ENCODE measurements around the gene CAMK1D. TPM values are rescaled to one million over a fixed set of nuclear protein-coding genes. Genes with fewer than 3 reads are reported as not detected.

The CAMK1D gene
- total RNA-seq, 1 donor from 2014 or later: 0.64 TPM

- no peak for DNase-seq (ENCODE audit: low read depth in 2 of 2)
Observed at GRCh38 chr10:12590675-12591659, 241.6 kb downstream of the CAMK1D start.

DNA sequence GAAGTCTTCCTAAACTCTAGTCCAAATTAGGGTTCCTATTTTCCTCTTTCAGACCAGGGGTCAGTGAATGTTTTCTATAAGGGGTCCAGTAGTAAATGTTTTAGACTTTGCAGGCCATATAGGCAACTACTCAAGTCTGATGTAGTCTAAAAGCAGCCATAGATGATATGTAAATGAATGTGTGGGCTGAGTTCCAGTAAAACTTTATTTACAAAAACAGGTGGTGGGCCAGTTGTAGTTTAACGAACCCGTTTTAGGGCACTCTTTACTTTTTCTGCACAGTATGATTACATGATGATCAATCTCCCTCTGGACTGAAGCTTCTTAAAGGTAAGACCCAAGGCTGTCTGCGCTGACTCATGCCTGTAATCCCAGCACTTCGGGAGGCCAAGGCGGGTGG, 243.6 kb downstream of the CAMK1D start:
- no peak for DNase-seq (ENCODE audit: low read depth in 2 of 2)

- no peak for DNase-seq (ENCODE audit: low read depth in 2 of 2)
Observed at GRCh38 chr10:12594448-12594944, 245.1 kb downstream of the CAMK1D start.

DNA sequence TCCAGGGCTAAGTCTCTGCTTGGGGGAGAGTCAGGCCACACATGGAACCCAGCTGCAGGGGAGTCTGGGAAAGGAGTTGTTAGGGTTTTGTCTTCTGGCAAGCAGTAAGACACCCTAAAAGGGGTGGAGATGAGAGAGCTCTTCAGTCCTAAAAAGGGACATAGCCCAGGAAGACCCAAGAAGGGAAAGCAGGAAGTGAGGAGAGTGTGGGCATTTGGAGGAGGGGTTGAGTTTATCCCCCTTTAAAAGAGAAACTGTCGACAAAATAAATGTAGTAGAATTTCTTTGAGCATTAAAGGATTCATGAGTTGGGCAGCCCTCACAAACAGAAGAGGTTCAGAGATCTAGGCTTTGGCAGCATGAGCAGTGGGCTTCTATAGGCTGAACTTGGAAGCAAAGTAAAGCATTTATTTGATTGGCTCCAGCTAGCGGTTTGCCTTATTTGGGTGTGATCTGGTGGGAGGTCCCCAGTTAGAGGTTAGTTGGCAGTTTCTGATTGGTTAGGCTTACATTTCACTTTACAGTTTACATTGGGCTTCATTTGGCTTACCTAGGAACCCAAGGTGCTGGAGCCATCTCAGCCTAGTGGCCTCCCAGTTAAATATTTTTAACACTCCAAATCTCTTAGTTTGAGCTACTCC, 246.7 kb downstream of the CAMK1D start:
- DNase-seq (ENCODE audit: low read depth in 2 of 2): no peak

- no peak for DNase-seq (ENCODE audit: low read depth in 2 of 2)
Observed at GRCh38 chr10:12597176-12597575, 247.8 kb downstream of the CAMK1D start.

DNA sequence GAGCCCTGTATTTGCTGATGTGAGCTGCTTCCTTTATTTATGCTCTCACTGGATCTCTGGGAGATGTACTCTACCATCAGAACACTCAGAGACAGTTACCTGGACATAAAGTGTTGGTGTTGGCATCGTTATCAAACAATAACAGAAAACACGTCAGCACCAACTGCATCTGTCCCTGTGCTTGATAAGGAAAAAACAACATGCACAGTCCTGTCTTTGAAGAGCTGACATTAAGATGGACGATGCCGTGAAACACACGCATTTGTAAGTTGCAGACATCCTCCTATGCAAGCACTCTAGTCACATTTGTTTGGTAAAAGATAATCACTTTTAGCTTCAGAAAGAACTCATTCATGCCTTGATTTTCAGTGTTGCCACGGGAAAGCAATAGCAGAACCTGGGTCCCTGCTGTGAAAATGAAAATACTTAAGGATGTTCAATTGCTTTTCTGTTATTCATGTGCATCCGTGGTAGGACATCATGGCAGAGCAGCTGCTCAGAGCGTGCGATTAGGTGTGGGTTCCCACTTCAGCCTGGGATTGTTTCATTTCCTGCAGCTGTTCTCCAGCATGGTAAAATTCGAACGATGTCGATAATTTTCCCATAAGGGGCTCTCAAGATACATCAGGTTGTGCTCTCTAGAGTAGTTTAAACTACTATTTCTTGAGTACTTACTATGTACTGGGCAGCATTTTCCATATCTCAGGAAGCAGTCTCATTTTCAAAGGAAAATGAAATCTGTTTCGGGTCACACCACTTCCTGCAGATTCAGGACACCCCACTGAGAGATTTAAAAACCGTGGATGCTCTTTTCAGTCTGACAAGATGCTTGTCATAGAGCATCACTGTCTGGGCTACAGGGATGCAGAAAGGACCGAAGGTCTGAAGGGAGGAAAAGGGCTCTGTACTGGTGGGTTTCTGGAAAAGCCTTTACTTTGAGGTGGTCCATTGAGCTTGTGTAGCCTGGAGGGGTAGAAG, 248.7 kb downstream of the CAMK1D start:
- no peak for DNase-seq (ENCODE audit: low read depth in 2 of 2)

DNA sequence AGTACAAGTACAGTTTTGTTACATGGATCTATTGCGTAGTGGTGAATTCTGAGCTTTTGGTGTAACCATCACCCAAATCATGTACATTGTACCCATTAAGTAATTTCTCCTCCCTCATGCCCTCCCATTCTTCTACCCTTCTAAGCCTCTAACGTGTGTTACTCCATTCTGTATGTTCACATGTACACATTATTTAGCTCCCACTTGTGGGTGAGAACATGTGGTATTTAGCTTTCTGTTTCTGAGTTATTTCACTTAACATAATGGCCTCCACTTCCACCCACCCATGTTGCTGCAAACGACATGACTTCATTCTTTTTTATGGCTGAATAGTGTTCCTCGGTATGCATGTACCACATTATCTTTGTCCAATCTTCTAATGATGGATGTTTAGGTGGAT, 251.3 kb downstream of the CAMK1D start:
- no peak for DNase-seq (ENCODE audit: low read depth in 2 of 2)

DNA sequence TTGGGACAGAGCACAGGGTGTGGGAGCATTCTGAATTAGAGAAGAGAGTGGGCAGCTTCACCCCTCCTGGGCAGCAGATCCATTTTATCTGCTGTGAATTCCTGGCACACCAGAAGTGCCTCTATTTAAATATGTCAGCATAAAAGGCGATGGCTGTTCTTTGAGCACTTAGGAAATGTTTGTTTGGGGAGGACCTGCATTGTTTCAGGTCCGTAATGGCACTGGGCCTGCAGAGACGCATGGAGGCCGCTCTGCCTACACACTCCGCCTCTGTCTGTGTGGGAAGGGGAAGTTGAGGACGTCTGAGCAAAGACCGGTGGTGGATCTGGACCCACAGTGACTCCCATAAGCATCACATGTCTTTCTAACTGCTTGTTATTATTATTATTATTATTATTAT, 253.2 kb downstream of the CAMK1D start:
- no peak for DNase-seq (ENCODE audit: low read depth in 2 of 2)

DNA sequence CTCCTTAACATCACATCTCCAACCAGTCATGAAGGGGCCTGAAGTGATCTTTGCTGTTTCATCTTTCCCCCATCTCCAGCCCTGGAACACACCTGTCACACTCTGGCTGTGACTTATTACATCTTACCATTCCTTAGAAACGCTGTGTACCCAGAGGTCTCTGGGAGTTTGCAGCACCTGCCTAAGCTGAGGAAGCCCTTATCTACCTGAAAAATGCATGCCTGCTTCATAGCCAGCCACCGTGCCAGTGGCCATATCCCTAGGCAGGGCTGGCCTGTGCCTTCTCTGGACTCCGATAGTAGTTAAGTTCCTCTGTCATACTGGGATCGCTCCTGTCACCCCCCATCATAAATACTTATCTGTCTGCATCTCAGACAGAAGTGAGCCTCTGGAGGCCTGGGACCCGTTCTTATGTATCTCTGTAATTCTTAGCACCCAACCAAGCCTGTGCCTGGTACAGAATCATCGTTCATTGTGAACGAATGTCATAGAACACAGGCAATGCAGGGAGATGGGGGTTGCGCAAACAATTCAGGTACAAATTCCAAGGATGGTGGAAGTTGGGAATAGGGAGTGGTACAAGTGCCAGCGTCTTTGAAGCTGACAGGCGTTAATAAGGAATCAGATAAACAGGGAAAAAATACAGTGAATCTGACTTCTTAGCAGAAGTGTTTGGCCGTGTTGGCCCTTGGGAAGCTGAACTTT, 254.6 kb downstream of the CAMK1D start:
- no peak for DNase-seq (ENCODE audit: low read depth in 2 of 2)

DNA sequence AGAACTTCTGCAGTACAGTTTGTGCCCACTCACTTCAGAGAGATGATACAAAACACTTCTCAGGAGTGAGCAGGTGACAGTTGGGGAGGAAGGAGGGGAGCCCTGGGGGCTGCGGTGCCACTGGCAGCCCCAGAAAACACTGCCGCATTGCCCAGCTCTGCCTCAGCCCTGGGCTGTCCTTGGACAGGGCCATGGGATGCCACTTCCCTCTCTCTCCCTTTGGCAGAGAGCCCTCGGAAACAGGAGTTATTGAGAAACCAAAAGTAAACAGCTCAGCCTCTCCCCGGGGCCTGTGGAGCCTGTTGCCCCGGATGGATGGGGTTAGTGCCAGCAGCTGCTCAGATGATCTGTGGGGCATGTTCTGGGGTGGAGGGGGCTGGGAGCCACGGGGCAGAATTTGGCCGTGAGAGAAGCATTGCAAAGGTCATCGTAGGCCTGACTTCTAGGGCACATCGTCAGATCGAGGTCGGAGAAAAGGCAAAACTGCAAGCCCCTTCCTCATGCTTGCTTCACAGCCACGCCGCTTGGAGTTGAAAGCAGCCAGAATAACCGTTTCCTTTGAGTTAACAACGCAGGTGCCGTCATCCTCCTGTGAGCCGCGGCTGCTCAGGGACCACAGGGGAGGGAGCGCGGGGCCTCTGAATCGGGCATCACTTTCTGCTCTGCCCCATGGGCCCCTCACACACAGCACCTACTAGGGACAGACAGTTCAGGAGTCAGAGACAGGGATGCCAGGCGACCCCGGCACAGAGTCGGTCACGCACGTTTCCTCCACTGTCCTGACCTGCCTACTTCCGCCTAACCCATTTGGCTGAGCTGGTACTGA, 256.4 kb downstream of the CAMK1D start:
- DNase-seq (ENCODE audit: low read depth in 2 of 2): no peak

DNA sequence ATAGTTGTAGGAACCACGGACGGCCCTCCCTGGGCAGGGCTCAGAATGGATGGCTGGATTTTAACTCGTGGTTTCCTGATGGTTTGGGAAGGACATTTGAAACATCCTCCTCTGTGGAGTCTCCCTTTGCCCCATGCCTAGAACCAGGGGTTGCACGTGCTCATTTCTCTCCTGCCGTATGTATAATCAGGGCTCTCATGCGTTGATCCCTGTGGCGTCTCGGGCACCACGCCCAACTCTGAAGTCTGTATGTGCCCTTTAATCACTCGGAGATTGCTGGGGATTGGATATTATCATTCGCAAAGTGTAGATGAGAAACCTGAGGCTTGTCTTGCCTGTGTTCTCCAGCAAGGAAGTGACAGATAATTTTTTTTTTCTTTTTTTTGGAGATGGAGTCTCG, 257.1 kb downstream of the CAMK1D start:
- DNase-seq (ENCODE audit: low read depth in 2 of 2): no peak

- DNase-seq (ENCODE audit: low read depth in 2 of 2): peak in 1 of 2 donors; percentile 23
Observed at GRCh38 chr10:12608761-12609160, 259.4 kb downstream of the CAMK1D start.

- DNase-seq (ENCODE audit: low read depth in 2 of 2): no peak
Observed at GRCh38 chr10:12609435-12609834, 260.1 kb downstream of the CAMK1D start.

DNA sequence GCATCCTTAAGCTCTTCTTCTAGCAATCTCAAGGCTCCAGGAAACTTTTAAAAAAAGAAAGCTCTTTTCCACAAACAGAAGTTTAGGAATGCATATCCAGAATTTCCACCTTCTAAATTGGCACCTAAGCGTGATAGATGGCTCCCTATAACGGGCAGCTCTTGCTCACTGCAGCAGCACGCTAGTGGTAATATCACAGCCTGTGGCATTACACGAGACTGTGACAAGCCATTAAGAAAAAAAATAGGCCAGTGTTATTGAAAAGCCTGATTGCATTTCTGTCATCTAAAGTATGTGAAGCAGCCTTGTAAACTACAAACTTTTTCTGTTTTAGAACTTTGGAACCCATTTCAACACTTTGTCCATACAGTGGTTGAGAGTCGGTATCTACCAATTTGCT, 263.8 kb downstream of the CAMK1D start:
- DNase-seq (ENCODE audit: low read depth in 2 of 2): no peak

DNA sequence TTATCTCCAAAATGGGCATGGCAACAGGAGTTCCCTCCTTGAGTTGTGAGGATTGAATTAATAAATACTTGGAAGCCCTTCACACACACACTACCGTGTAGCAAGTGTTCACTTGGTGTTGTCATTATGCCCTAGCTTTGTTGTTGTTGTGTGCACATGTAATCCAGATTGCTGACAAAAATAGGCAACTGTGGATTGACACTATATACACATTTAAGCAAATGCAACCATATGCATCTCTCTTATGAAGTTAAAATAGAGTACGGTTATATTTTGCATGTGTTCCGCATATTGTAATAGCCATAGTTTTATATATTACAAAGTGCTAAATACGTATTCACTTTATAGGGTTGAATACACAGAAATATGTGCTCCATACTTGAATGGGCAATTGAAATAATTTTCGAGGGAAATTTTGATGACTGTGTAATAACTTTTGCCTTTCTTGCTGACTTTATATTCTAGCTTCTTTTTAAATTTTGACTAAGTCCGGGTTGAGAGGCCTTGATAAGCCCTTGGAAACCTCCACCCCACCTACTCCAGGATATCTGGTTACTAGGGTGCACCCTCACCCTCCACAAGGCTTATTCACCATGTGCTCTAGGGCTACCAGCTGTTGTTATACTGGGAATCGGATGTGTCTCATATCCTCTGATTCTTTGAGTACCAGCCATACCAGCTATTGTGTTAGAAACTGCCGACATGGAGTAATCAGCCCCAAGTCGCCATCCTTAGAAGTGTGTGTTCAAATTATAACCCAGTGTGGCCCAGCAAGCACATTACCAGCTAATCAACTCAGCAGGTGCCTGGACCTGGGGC, 265.0 kb downstream of the CAMK1D start:
- peak; percentile 36 to 89 for DNase-seq (ENCODE audit: low read depth in 2 of 2)

DNA sequence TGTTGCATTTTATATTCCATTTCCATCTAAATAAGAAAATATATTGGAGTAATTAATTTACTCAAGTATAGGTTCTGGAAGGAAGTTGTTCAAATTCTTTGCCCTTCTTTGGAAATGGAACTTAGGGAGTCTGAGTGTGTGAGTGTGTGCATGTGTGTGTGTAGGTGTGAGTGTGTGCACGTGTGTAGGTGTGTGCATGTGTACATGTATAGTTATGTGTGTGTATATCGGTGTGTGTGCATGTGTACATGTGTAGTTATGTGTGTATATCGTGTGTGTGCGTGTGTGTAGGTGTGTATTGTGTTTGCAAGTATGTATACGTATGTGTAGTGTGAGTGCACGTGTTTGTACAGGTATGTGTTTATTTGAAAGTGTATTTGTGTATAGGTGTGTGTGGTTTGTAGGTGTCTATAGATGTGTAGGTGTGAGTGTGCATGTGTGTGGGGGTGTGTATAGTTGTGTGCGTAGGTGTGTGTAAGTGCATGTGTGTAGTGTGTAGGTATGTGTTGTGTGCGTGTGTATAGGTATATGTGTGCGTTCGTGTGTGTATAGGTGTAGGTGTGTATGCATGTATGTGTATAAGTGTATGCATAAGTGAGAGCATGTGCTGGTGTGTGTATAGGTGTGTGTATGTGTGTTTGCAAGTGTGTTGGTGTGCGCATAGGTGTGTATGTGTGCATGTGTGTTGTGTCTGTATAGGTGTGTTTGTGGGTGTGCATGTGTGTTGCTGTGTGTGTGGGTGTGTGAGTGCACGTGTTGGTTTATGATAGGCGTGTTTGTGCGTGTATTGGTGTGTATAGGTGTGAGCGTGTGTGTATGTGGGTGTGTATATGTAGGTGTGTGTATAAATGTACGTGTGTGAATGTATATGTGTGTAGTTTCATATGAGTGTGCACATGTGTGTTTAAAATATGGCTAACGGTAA, 266.2 kb downstream of the CAMK1D start:
- DNase-seq (ENCODE audit: low read depth in 2 of 2): no peak

- DNase-seq (ENCODE audit: low read depth in 2 of 2): no peak
Observed at GRCh38 chr10:12617191-12618175, 268.1 kb downstream of the CAMK1D start.
